Muscle layer of duodenum (tissue), 2 donors: ENCODE results near the gene CTRB2.
"Not testable (repeated sequence)": the region's sequence is repeated elsewhere in the genome, so short reads cannot be mapped to it uniquely, and the experiment has no call there.

Experiments used
- H3K27ac ChIP-seq: one replicate; pipeline ENCODE4 v1.7.0; 2013; ENCODE audit warnings: mild to moderate bottlenecking, low read length
- H3K27me3 ChIP-seq: one replicate; pipeline ENCODE4 v1.7.0; 2013; ENCODE audit warnings: low read depth, mild to moderate bottlenecking, control low read depth, low read length
- H3K36me3 ChIP-seq, 2 donors: one replicate each; pipeline ENCODE4 v1.7.0; 2013; ENCODE audit warnings: low read length in 2 of 2, control low read depth in 1 of 2, mild to moderate bottlenecking in 1 of 2; ENCODE audit not compliant: insufficient read depth in 2 of 2, control insufficient read depth in 1 of 2
- H3K4me1 ChIP-seq, 2 donors: one replicate each; pipeline ENCODE4 v1.7.0; 2013; ENCODE audit warnings: low read length in 2 of 2, mild to moderate bottlenecking in 2 of 2, control low read depth in 1 of 2, moderate library complexity in 1 of 2; ENCODE audit not compliant: insufficient read depth in 2 of 2, control insufficient read depth in 1 of 2
- H3K4me3 ChIP-seq, 2 donors: one replicate each; pipeline ENCODE4 v1.7.0; 2013; ENCODE audit warnings: low read length in 2 of 2, low read depth in 1 of 2, mild to moderate bottlenecking in 1 of 2
- H3K9me3 ChIP-seq, 2 donors: one replicate each; pipeline ENCODE4 v1.7.0; 2013; ENCODE audit warnings: low read length in 2 of 2, control low read depth in 1 of 2, mild to moderate bottlenecking in 1 of 2; ENCODE audit not compliant: control insufficient read depth in 1 of 2
- donor health status: healthy.

The CTRB2 gene

DNA sequence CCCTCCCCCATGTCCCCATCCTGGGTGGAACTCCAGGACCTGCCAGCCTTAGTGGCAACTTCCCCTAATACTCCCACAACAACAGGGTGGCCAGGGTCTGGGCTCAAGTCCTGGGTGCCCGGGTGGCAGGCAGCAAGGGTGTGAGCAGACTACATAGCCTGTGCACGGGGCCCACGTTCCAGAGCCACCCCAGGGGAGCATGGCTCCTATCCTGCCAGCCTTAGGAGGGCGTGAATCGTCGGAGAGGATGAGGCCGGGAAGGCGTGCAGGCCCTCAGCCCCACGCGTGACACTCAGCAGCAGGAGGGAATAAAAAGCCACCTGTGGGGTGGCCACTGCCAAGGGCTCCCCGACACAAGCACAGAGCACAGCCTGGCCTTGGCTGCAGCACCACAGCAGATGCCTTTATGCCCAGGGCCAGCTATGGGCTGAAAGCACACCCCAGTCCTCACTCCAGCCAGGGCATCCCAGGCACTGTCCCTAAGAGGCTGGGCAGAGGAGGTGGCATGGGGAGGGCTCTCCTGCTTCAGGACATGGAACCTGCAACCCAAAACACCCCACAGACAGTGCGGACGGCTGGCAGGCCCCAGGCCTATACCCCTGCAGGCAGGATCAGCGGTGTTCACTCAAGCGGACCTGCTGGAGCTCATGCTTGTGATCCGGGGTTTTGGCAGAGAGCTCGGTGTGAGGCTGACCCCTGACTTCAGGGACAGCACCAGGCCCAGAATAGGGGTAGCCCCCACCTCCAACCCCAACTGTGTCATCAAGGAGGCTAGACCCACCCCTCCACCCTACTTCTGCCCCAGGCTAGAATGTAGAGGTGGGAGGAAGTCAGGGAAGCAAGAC lies 41.8 kb upstream of the CTRB2 start:
- peaks cover 0 to 10% of the 10 kb centered on the region in 2 donors for H3K36me3 ChIP-seq
- H3K4me1 ChIP-seq = peaks cover 38 to 94% of the 10 kb centered on the region in 2 donors
- no peak overlapping the region for H3K4me3 ChIP-seq
- peak overlapping the region; percentile 75 for H3K27ac ChIP-seq
- H3K27me3 ChIP-seq = no peaks in the 10 kb centered on the region
- no peaks in the 10 kb centered on the region for H3K9me3 ChIP-seq

DNA sequence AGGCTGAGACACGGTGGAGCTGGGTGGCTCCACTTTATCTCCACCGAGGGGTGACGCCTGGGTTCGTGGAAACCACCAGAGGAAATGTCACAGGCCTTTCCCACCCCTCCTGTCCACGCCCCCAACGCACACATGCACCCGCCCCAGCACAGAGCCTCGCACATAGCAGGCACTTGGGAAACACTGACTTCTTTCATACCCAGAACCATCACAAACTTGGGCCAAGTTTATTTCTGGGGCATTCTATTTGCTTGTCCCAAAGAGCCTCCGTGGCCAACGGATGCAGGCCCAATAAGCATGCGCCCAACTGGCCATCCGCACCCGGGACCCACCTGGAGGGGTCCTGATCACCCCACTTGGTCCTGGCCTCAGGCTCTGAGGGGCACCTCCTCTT lies 41.2 kb upstream of the CTRB2 start:
- Histone ChIP-seq H3K4me1 (peaks cover 36 to 94% of the 10 kb centered on the region in 2 donors), H3K27me3 (no peaks in the 10 kb centered on the region), H3K9me3 (no peaks in the 10 kb centered on the region), H3K4me3 (no peak overlapping the region), H3K36me3 (peaks cover 0 to 10% of the 10 kb centered on the region in 2 donors), H3K27ac (peak overlapping the region; percentile 75)

DNA sequence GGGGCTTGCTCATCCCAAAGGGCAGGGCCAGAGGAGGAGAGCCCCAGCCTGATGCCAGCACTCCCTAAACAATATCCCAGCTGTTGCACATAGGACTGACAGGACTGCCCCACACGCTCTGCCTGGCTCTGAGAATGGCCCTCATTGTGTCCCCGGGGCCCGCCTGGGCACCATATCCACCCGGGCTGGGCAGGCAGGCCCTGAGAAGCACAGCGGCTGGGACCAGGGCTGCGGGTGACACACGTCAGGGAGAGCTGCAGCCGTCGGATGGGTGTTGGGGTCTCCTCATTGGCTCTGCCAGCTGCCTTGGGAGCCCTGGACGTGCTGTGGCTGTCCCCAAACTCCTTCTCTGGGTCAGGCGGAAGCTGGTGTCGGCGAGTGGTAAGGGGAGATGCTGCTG lies 40.3 kb upstream of the CTRB2 start:
- Histone ChIP-seq H3K27ac (peak overlapping the region; percentile 75), H3K9me3 (no peaks in the 10 kb centered on the region), H3K27me3 (no peaks in the 10 kb centered on the region), H3K4me1 (peaks cover 27 to 86% of the 10 kb centered on the region in 2 donors), H3K4me3 (no peak overlapping the region), H3K36me3 (peaks cover 0 to 15% of the 10 kb centered on the region in 2 donors)

DNA sequence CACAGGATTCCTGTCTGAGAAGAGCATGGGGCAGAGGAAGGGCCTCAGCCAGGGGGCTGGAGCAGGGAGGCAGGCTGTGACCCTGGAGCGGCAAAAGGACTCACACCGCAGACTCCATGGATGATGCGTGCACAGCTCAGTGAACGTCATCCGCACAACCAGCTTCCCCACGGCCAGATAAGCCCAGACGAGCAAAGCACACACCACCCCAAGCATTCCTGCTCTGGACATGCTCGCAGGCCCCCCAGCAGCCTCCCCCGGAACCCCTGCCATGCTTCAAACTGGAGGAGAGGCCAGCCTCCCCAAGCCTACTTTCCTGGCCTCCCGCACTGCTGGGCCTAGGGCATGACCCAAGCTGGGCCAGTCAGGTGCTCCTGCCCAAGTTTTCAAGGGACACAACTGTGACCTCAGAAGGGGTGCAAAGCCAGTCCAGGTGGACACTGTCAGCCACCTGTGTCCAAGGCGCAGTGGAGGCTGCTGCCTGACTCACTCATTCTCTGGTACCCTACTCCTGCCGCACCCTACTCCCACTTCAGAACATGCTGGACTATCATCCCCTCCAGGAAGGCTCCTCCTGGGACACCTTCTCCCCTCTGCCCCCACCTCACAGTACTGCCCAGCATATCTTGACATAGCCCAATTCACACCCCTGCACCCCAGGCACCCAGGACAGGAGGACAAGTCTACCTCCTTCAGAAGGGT lies 39.7 kb upstream of the CTRB2 start:
- H3K9me3 ChIP-seq = no peaks in the 10 kb centered on the region
- peak overlapping the region; percentile 70 for H3K27ac ChIP-seq
- peaks cover 23 to 80% of the 10 kb centered on the region in 2 donors for H3K4me1 ChIP-seq
- no peaks in the 10 kb centered on the region for H3K27me3 ChIP-seq
- H3K36me3 ChIP-seq = peaks cover 0 to 21% of the 10 kb centered on the region in 2 donors
- no peak overlapping the region for H3K4me3 ChIP-seq

DNA sequence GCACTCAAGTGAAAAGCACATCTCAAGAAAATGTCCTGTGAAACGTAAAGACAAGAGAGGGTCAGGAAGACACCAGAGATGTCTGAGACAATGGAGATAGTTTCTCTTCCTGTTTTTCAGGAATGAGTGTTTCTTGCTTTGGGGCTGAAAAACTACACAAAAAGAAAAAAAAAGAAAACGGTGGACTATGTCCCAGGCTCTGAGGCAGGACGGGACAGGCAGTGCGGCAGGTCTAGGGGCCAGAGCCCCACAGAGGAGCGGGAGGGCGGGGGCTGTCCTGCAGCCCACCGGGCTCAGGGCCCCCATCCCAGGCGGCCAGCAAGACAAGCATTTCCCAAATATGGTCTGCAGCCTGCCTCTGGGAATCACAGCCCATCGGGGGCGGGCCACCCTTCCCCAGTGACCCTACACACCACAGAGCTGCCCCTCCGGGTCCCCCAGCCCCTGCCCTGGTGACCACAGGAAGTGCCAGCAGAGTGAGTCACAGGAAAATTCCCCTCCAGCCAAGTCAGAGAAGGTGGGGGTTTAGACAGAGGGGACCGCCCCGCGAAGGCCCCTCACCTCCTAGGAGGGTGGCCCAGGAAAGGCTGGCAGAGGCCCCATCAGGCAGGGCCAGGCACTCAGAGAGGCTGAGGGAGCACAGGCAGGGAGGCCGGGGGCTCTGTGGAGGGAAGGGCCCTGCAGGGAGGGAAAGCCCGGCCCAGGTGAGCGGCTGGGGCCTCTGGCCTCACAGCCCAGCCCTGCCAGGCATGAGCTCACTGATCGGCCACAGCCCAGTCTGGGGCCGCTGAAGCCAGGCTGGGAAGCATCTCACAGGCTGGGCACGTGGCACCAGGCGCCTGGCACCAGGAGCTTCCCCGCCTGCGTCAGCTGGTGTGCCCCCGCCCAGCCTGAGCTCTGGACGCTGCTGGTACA lies 38.1 kb upstream of the CTRB2 start:
- H3K4me1 ChIP-seq = peaks cover 23 to 71% of the 10 kb centered on the region in 2 donors

DNA sequence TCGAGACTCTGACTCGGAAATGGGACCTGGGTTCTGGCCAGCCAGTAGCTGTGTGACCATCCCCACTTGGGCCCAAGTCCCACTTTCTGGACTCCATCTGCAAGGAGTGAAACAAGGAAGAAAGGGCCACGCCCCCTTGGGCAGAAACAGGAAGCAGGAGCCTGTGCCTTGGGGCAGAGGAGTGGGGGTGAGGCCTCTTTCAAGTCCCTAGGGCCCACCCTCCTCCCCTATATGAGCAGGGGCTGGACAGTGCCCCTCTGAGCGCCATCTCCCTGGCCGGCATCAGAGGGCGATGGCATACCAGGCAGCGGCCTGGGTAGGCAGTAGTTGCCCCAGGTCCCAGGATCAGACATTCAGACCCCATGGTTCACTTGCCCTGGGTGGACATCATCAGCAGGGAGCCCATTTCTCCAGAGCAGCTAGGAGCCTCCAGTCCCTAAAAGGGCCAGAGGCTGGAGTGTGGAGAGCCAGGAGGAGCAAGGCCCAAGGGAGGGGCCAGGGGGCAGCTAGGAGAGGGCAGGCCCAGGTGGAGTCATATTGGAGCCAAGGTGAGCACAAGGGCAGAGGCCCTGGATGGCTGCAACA lies 37.4 kb upstream of the CTRB2 start:
- no peaks in the 10 kb centered on the region for H3K27me3 ChIP-seq
- no peak overlapping the region for H3K4me3 ChIP-seq
- H3K4me1 ChIP-seq = peaks cover 23 to 70% of the 10 kb centered on the region in 2 donors
- peak overlapping the region; percentile 70 for H3K27ac ChIP-seq
- no peaks in the 10 kb centered on the region for H3K9me3 ChIP-seq
- peaks cover 4 to 33% of the 10 kb centered on the region in 2 donors for H3K36me3 ChIP-seq

More for the DNA sequence above, 38.1 kb upstream of the CTRB2 start:
- Histone ChIP-seq H3K4me3 (peak overlapping the region in 1 of 2 donors; percentile 37), H3K27me3 (no peaks in the 10 kb centered on the region), H3K36me3 (peaks cover 4 to 33% of the 10 kb centered on the region in 2 donors), H3K27ac (peak overlapping the region; percentile 70), H3K9me3 (no peaks in the 10 kb centered on the region)

DNA sequence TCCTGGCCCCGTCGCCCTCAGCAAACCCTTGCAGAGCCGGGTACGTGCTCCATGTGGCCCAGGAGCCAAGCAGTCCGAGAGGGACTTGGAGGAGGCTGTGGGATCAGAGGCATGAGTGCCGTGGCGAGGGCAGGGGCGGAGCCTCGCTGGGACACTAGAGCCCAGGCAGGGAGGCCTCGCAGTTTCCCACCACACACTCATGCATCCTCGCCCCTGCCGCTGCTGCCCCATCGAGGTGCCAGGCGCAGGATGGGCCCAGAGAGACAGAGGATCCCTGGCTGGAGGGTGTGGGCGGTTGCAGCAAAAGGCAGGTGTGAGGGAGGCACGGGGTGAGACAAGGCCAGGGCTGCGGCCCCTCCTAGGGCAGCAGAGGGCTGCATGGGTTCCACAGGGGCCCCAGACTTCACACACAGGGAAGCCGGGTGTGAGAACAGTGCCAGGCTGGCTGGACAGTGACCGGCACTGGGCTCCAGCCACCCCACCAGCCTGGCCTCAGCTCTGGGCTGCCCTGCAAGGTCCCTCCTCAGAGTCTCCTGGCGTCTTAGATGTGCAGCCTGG lies 36.8 kb upstream of the CTRB2 start:
- Histone ChIP-seq H3K27me3 (no peaks in the 10 kb centered on the region), H3K27ac (peak overlapping the region; percentile 70), H3K4me1 (peaks cover 28 to 70% of the 10 kb centered on the region in 2 donors), H3K9me3 (no peaks in the 10 kb centered on the region), H3K4me3 (no peak overlapping the region), H3K36me3 (peaks cover 4 to 33% of the 10 kb centered on the region in 2 donors)

DNA sequence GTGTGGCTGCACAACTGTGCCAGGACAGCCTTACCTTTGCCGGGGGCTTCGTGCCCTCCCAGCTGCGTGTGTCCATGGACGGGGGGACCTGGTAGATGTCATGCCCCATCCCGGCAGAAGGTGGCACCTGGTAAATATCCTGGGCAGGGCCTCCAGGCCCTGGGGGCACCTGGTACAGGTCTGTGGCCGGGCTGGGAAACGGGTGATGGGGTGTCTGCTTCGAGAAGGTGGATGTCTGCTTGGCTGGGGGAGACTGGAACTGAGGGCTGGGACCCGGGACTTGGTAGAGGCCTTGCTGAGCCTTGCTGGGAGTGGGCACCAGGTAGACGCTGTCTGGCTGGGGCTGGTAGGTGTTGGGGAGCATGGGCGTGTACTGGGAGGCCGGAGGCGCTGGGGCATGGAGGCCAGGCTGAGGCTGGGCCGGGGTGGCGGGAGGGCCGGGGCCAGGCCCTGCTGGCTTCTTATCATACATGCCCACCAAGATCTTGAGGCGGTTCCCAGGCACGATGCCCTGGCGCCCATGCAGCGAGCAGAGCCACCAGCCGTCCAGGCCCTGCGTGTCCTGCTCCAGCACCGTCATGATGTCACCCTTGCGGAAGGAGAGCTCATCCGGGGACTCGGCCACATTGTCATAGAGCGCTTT lies 35.6 kb upstream of the CTRB2 start:
- H3K27ac ChIP-seq, H3K27me3 ChIP-seq, H3K9me3 ChIP-seq, H3K4me3 ChIP-seq: not testable (repeated sequence)
- H3K4me1 ChIP-seq = peaks cover 22 to 70% of the 10 kb centered on the region in 2 donors
- H3K36me3 ChIP-seq = peaks cover 4 to 33% of the 10 kb centered on the region in 2 donors

DNA sequence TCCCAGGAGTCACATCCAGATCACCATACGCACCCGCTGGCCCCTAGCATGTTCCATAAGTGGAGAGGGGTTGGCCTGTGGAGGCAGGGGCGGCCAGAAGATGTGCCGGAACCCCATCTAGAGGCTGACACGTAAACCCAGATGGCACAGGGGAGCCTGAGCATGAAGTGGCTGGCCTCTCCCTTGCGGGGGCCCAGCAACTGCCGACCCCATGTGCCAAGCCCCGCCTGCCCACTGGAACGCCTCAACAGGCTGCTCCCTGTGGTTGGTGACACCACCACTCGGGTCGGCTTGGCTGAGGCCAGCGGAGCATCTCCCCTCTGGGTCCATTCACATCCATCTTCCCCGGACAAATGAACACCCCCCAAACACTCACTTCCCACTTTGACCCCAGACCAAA lies 35.0 kb upstream of the CTRB2 start:
- H3K9me3 ChIP-seq = no peaks in the 10 kb centered on the region
- H3K27me3 ChIP-seq = no peaks in the 10 kb centered on the region
- H3K4me3 ChIP-seq = no peak overlapping the region
- H3K36me3 ChIP-seq = peaks cover 4 to 33% of the 10 kb centered on the region in 2 donors
- H3K27ac ChIP-seq = no peak overlapping the region
- H3K4me1 ChIP-seq = peaks cover 19 to 70% of the 10 kb centered on the region in 2 donors

DNA sequence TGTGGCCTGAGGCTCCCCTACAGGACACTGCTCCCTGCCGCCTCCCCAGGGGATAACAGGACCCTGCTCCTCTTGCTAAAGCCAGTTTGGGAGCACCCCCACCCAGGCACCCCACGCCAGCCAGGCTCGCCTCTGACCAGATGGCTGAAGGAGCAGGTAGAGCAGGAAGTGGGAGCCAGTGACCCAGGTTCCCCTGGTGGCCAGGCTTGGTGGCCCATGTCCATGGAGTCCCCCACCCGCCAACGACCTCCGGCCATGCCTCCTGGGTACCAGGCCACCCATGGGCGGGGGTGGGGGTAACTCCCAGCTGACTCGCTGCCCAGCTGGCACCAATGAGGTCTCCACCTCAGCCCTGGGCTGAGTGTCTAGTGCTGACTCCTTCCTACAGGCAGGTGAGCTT lies 34.5 kb upstream of the CTRB2 start:
- H3K36me3 ChIP-seq = peaks cover 4 to 33% of the 10 kb centered on the region in 2 donors
- no peak overlapping the region for H3K27ac ChIP-seq
- no peak overlapping the region for H3K4me3 ChIP-seq
- H3K9me3 ChIP-seq = no peaks in the 10 kb centered on the region
- no peaks in the 10 kb centered on the region for H3K27me3 ChIP-seq
- H3K4me1 ChIP-seq = peaks cover 16 to 64% of the 10 kb centered on the region in 2 donors
